H1 (cell line): ENCODE data around the gene SKAP1. TPM values are rescaled to one million over a fixed set of nuclear protein-coding genes. Genes with fewer than 3 reads are reported as not detected.

ENCODE experiments used
- CTCF ChIA-PET: fragments of 300-600 bp; sonication (Branson Sonifier 250); formaldehyde crosslinking; loops from one replicate; lab custom pipeline; 2021; ENCODE audit not compliant: partially characterized antibody; lab: Charles Lee
- POLR2A ChIA-PET: fragments of 300-600 bp; sonication (Branson Sonifier 250); formaldehyde crosslinking; loops from one replicate; lab custom pipeline; 2021; ENCODE audit warnings: inconsistent platforms; ENCODE audit not compliant: partially characterized antibody; lab: Charles Lee
- DNase-seq, 2 experiments: peaks; one replicate each; pipeline versions ENCODE4 v3.0.0 to v3.0.0-alpha.2; 2010 to 2022; ENCODE audit warnings: low spot score in 2 of 2, low read depth in 1 of 2, mixed read lengths in 1 of 2
- FAIRE-seq: peaks from 2 replicates; lab custom pipeline; 2011; peaks lifted over from hg19 to GRCh38; lab: Jason Lieb, UNC
- H2AFZ ChIP-seq: 2 replicates; pipeline ENCODE4 v1.8.1; 2012; ENCODE audit warnings: low read length, inconsistent platforms
- H2AK5ac ChIP-seq: 2 replicates; pipeline ENCODE4 v1.6.1; 2013; ENCODE audit warnings: low read depth, low read length
- H2BK120ac ChIP-seq: replicated peaks from 2 replicates; pipeline ENCODE3; 2013; ENCODE audit warnings: low read depth, low read length, inconsistent platforms
- H2BK12ac ChIP-seq: 2 replicates; pipeline ENCODE4 v1.6.1; 2013; ENCODE audit warnings: low read depth, low read length
- H2BK15ac ChIP-seq: 2 replicates; pipeline ENCODE4 v1.6.1; 2013; ENCODE audit warnings: low read length
- H2BK20ac ChIP-seq: 2 replicates; pipeline ENCODE4 v1.6.1; 2013; ENCODE audit warnings: low read length
- H2BK5ac ChIP-seq: 2 replicates; pipeline ENCODE4 v1.6.1; 2013; ENCODE audit warnings: low read depth, low read length
- H3K14ac ChIP-seq: 2 replicates; pipeline ENCODE4 v1.6.1; 2013; ENCODE audit warnings: inconsistent platforms; ENCODE audit not compliant: insufficient read length
- H3K18ac ChIP-seq: 2 replicates; pipeline ENCODE4 v1.6.1; 2013; ENCODE audit warnings: low read length; ENCODE audit errors: extremely low read depth
- H3K23ac ChIP-seq: 2 replicates; pipeline ENCODE4 v1.6.1; 2013; ENCODE audit warnings: inconsistent platforms; ENCODE audit not compliant: insufficient read length
- H3K23me2 ChIP-seq: 2 replicates; pipeline ENCODE4 v1.6.1; 2013; ENCODE audit warnings: low read depth, low read length
- H3K27ac ChIP-seq: 2 replicates; pipeline ENCODE4 v1.6.1; 2011; ENCODE audit warnings: low read depth, low read length, inconsistent platforms
- H3K27me3 ChIP-seq, 4 experiments: replicated peaks in 1 of 4; 1 replicate in 1 of 4; 2 replicates in 3 of 4; pipeline versions ENCODE4 v1.6.1 to v1.8.1; 2011 to 2013; ENCODE audit warnings: low read length in 3 of 4, mild to moderate bottlenecking in 3 of 4, inconsistent platforms in 2 of 4, mixed read lengths in 2 of 4, moderate library complexity in 1 of 4; ENCODE audit not compliant: control insufficient read depth in 3 of 4, insufficient read depth in 3 of 4; ENCODE audit errors: extremely low read depth in 1 of 4
- H3K36me3 ChIP-seq, 4 experiments: 2 replicates each; pipeline versions ENCODE4 v1.6.1 to v1.8.1; 2011 to 2013; ENCODE audit warnings: mild to moderate bottlenecking in 4 of 4, low read length in 3 of 4, moderate library complexity in 2 of 4, control low read depth in 1 of 4, inconsistent platforms in 1 of 4; ENCODE audit not compliant: insufficient read depth in 4 of 4, control insufficient read depth in 2 of 4
- H3K4ac ChIP-seq: replicated peaks from 2 replicates; pipeline ENCODE3; 2013; ENCODE audit warnings: low read length, low read depth, mixed read lengths, inconsistent platforms; ENCODE audit not compliant: insufficient read length
- H3K4me1 ChIP-seq, 4 experiments: replicated peaks in 1 of 4; 1 replicate in 1 of 4; 2 replicates in 3 of 4; pipeline versions ENCODE4 v1.6.1 to v1.8.1; 2011 to 2013; ENCODE audit warnings: low read length in 3 of 4, inconsistent platforms in 2 of 4, mixed read lengths in 1 of 4; ENCODE audit not compliant: insufficient read depth in 4 of 4, control insufficient read depth in 3 of 4
- H3K4me2 ChIP-seq, 2 experiments: 2 replicates each; pipeline versions ENCODE4 v1.6.1 to v1.8.1; 2011 to 2013; ENCODE audit warnings: low read depth in 2 of 2, low read length in 2 of 2, control low read depth in 1 of 2, inconsistent platforms in 1 of 2, mild to moderate bottlenecking in 1 of 2; ENCODE audit not compliant: insufficient read depth in 1 of 2
- H3K4me3 ChIP-seq, 4 experiments: fragments of 200-600, 300-600 bp in 1 of 4; sonication (generic), shearing (Covaris generic), sonication (Bioruptor Twin) in 1 of 4; 2 replicates each; pipeline versions ENCODE4 v1.5.1 to v1.8.1; 2011 to 2016; ENCODE audit warnings: low read length in 4 of 4, low read depth in 3 of 4, control low read depth in 2 of 4, inconsistent platforms in 2 of 4, mild to moderate bottlenecking in 2 of 4, mixed read lengths in 1 of 4, moderate library complexity in 1 of 4; ENCODE audit not compliant: insufficient read depth in 2 of 4; ENCODE audit errors: extremely low read depth in 1 of 4
- H3K56ac ChIP-seq: replicated peaks from 2 replicates; pipeline ENCODE3; 2013; ENCODE audit warnings: low read depth, mild to moderate bottlenecking, mixed read lengths, low read length, inconsistent platforms; ENCODE audit not compliant: insufficient read length
- H3K79me1 ChIP-seq: 2 replicates; pipeline ENCODE4 v1.6.1; 2013; ENCODE audit warnings: low read depth, low read length, control low read depth
- H3K79me2 ChIP-seq, 2 experiments: 2 replicates each; pipeline versions ENCODE4 v1.6.1 to v1.8.1; 2012 to 2013; ENCODE audit warnings: low read length in 2 of 2, mild to moderate bottlenecking in 2 of 2, inconsistent platforms in 1 of 2; ENCODE audit not compliant: insufficient read depth in 2 of 2, control insufficient read depth in 1 of 2
- H3K9ac ChIP-seq, 4 experiments: replicated peaks in 1 of 4; 1 replicate in 1 of 4; 2 replicates in 3 of 4; pipeline versions ENCODE4 v1.6.1 to v1.8.1; 2011 to 2013; ENCODE audit warnings: low read depth in 3 of 4, low read length in 3 of 4, control low read depth in 2 of 4, mild to moderate bottlenecking in 2 of 4, moderate library complexity in 2 of 4, inconsistent platforms in 1 of 4; ENCODE audit errors: extremely low read depth in 1 of 4
- H3K9me3 ChIP-seq, 2 experiments: 2 replicates each; pipeline versions ENCODE4 v1.6.1 to v1.8.1; 2012 to 2013; ENCODE audit warnings: mild to moderate bottlenecking in 2 of 2, moderate library complexity in 2 of 2, control low read depth in 1 of 2, inconsistent platforms in 1 of 2, low read depth in 1 of 2, low read length in 1 of 2, mixed read lengths in 1 of 2; ENCODE audit not compliant: insufficient read depth in 2 of 2
- H4K20me1 ChIP-seq, 2 experiments: replicated peaks in 1 of 2; 2 replicates each; pipeline versions ENCODE3 to v1.8.1; 2011 to 2013; ENCODE audit warnings: inconsistent platforms in 2 of 2, low read length in 2 of 2, mild to moderate bottlenecking in 1 of 2; ENCODE audit not compliant: insufficient read depth in 2 of 2, control insufficient read depth in 1 of 2
- H4K5ac ChIP-seq: 2 replicates; pipeline ENCODE4 v1.6.1; 2013; ENCODE audit warnings: low read length, low read depth, mixed read lengths, inconsistent platforms; ENCODE audit not compliant: insufficient read length
- H4K8ac ChIP-seq: 2 replicates; pipeline ENCODE4 v1.8.0; 2013; ENCODE audit warnings: mild to moderate bottlenecking, moderate library complexity, low read length, inconsistent platforms; ENCODE audit not compliant: insufficient read depth; ENCODE audit errors: extremely low read depth
- H4K91ac ChIP-seq: replicated peaks from 2 replicates; pipeline ENCODE3; 2013; ENCODE audit warnings: low read length, mixed read lengths, inconsistent platforms; ENCODE audit not compliant: insufficient read length
- FOSL1 ChIP-seq: IDR thresholded peaks from 2 replicates; pipeline ENCODE4 v1.6.1; 2011; ENCODE audit warnings: mild to moderate bottlenecking, low read depth, low read length, moderate library complexity; ENCODE audit not compliant: insufficient read depth
- WGBS, 2 experiments: shearing (Covaris generic) in 1 of 2; methylation state at CpG; one replicate each; pipeline versions ENCODE4 v1.1.6 to v1.1.7; 2013 to 2015; ENCODE audit warnings: low lambda C conversion rate in 2 of 2, mixed read lengths in 2 of 2, inconsistent platforms in 1 of 2, low coverage in 1 of 2, missing lambda C conversion rate in 1 of 2; ENCODE audit not compliant: insufficient replicate concordance in 2 of 2, insufficient coverage in 1 of 2, insufficient read length in 1 of 2; ENCODE audit errors: extremely low coverage in 1 of 2, missing lambda C conversion rate in 1 of 2; 5-methylcytosine and 5-hydroxymethylcytosine counted together
- polyA plus RNA-seq, 7 experiments: library from polyadenylated mRNA; depleted of rRNA in 3 of 7; stranded (reverse) in 5 of 7; unstranded in 2 of 7; fragments of >200 nt in 5 of 7; fragments of 200-250 nt in 2 of 7; gene quantifications; 1 replicate in 5 of 7; 2 replicates in 1 of 7; 4 replicates in 1 of 7; pipeline versions ENCODE4 v1.2.1 to v1.2.3, GENCODE V29; 2011 to 2013; ENCODE audit warnings: missing spikeins in 2 of 7, mixed read lengths in 2 of 7
- total RNA-seq: library from RNA; stranded (reverse); fragmentation: NEBNext Ultra II Directional; extraction: Animal tissue kit (Norgen Biotek cat#: 25700); gene quantifications from 2 replicates; pipeline ENCODE4 v1.2.1, GENCODE V29; 2021
- TF ChIP-seq, protein P1 (sequence below), 3 experiments: IDR thresholded peaks; 1 replicate in 2 of 3; 2 replicates in 1 of 3; pipeline versions ENCODE4 v1.5.1 to v1.6.1; 2011; ENCODE audit warnings: low read length in 3 of 3, mild to moderate bottlenecking in 3 of 3, inconsistent platforms in 2 of 3, low read depth in 1 of 3, moderate library complexity in 1 of 3; ENCODE audit not compliant: insufficient read depth in 1 of 3; ENCODE audit errors: control extremely low read depth in 1 of 3

Gene SKAP1
- total and polyA plus RNA-seq, 2 of the 8 experiments (the other 6 are each of a cell fraction or from before 2014, with no cell fraction given): not detected

DNA sequence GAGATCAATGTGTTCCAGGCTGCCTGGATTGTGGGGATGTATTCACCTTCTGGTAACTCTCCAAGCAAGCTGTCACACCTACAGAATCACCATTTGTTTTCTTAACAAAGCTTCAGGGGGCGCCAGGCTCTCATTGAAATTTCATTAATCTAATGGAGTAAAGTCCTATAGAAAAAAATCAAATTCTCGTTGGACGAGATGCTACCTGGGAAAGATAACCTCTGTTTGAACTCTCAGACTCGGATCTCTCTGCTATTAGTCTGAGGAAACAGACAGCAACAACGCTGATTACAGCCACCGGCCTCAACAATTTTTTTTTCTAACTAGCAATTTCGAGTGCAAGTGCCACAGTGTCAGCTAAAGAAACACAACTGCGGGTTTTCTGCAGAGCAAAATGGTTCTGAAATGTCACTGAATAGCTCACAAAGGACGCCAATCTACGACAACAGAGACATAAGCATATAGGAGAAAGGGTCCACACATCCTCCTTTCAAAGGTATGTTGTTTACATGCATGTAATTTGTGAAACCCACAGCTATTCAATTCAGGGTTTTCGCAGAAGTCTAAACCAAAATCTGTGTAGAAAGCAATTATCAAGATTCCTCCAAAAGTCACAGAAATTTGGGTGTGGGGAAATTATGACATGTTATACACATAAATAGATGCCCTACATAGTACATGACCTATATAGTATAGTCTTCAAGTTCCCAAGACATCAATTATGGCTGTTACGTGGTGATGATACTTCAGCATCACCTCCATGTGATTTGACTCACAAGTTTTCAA, 135.8 kb downstream of the SKAP1 start:
- H2BK12ac ChIP-seq: no peak overlapping the region
- H2BK120ac ChIP-seq: no peak overlapping the region
- H3K56ac ChIP-seq: no peak overlapping the region
- no peaks in the 10 kb centered on the region for H3K23me2 ChIP-seq
- H3K18ac ChIP-seq: no peak overlapping the region
- no peak overlapping the region for H2BK15ac ChIP-seq
- no peak overlapping the region for H4K91ac ChIP-seq
- CTCF ChIA-PET: interaction anchor here (0.7 to 3.0 kb wide), 22 partner anchors 8 to 298 kb away, joined by 3 to 24 read pairs (median 3); partner anchors contain the start of gene HOXB3
- WGBS, 2 experiments: 74% methylated on average over 12 of the region's 12 CpGs; no CpG with 5 or more reads in 1 of the 2 experiments
- DNase-seq (no peak), FAIRE-seq (peak; percentile 65)
- H3K9ac ChIP-seq: no peak overlapping the region
- H3K4me3 ChIP-seq: no peak overlapping the region
- H3K4ac ChIP-seq: no peak overlapping the region
- H3K27me3 ChIP-seq: no peaks in the 10 kb centered on the region; a peak in 1 of 7 replicates
- no peak overlapping the region for H4K8ac ChIP-seq
- H2BK20ac ChIP-seq: no peak overlapping the region
- H4K5ac ChIP-seq: no peak overlapping the region
- no peak overlapping the region for H3K27ac ChIP-seq
- H2AFZ ChIP-seq: no peak overlapping the region
- no peak overlapping the region for H3K23ac ChIP-seq
- H3K36me3 ChIP-seq: no peaks in the 10 kb centered on the region
- POLR2A ChIA-PET: no interaction called here
- no peak overlapping the region for H2AK5ac ChIP-seq
- no peak overlapping the region for H3K14ac ChIP-seq
- H3K9me3 ChIP-seq: no peaks in the 10 kb centered on the region
- no peaks in the 10 kb centered on the region for H3K79me1 ChIP-seq
- H4K20me1 ChIP-seq: no peaks in the 10 kb centered on the region
- H3K79me2 ChIP-seq: no peaks in the 10 kb centered on the region
- H3K4me2 ChIP-seq: no peak overlapping the region
- no peaks in the 10 kb centered on the region for H3K4me1 ChIP-seq
- H2BK5ac ChIP-seq: no peak overlapping the region; the same call in 1 of the 2 replicates
- TF ChIP-seq FOSL1: no peak
- TF ChIP-seq, protein P1, sequence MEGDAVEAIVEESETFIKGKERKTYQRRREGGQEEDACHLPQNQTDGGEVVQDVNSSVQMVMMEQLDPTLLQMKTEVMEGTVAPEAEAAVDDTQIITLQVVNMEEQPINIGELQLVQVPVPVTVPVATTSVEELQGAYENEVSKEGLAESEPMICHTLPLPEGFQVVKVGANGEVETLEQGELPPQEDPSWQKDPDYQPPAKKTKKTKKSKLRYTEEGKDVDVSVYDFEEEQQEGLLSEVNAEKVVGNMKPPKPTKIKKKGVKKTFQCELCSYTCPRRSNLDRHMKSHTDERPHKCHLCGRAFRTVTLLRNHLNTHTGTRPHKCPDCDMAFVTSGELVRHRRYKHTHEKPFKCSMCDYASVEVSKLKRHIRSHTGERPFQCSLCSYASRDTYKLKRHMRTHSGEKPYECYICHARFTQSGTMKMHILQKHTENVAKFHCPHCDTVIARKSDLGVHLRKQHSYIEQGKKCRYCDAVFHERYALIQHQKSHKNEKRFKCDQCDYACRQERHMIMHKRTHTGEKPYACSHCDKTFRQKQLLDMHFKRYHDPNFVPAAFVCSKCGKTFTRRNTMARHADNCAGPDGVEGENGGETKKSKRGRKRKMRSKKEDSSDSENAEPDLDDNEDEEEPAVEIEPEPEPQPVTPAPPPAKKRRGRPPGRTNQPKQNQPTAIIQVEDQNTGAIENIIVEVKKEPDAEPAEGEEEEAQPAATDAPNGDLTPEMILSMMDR (IDR thresholded peaks at IDR 0.05; ENCODE audit: control extremely low read depth in 1 of 3, insufficient read depth in 1 of 3, low read depth in 1 of 3, low read length in 3 of 3): 0 out of 4 replicates have a peak, but pooled peaks of 1 of the 3 experiments have one; percentile 1
